Body of pancreas (tissue), 4 donors: ENCODE measurements around the gene OLA1. TPM values are rescaled to one million over a fixed set of nuclear protein-coding genes. Genes with fewer than 3 reads are reported as not detected.
"Not testable (repeated sequence)": the region's sequence is repeated elsewhere in the genome, so short reads cannot be mapped to it uniquely, and the experiment has no call there.

ENCODE experiments used
- ATAC-seq: fragments of 150-250 bp; one replicate; pipeline ENCODE4 v1.9.1; 2016
- DNase-seq, 4 donors: peaks; one replicate each; pipeline ENCODE4 v3.0.0-alpha.2; 2019
- H3K27ac ChIP-seq, 4 donors: fragments of 200-600 bp; sonication (generic); 1 replicate in 3 of 4; 2 replicates in 1 of 4; pipeline versions ENCODE4 v1.5.1 to v1.6.1; 2016 to 2019; ENCODE audit warnings: mild to moderate bottlenecking in 1 of 4, mixed read lengths in 1 of 4, moderate library complexity in 1 of 4
- H3K27me3 ChIP-seq, 2 donors: fragments of 200-600 bp; sonication (generic); one replicate each; pipeline ENCODE4 v1.6.0; 2016; ENCODE audit warnings: mild to moderate bottlenecking in 1 of 2
- H3K36me3 ChIP-seq, 2 donors: fragments of 200-600 bp; sonication (generic); replicated peaks in 1 of 2; 2 replicates each; pipeline ENCODE4 v1.5.1; 2016; ENCODE audit warnings: low read depth in 2 of 2; ENCODE audit not compliant: insufficient read depth in 1 of 2
- H3K4me1 ChIP-seq: fragments of 200-600 bp; sonication (generic); one replicate; pipeline ENCODE4 v1.6.0; 2016
- H3K4me3 ChIP-seq, 2 donors: fragments of 200-600 bp; sonication (generic); 1 replicate in 1 of 2; 2 replicates in 1 of 2; pipeline ENCODE4 v1.5.1; 2016 to 2019
- H3K9me3 ChIP-seq, 3 donors: fragments of 200-600 bp; sonication (generic); 1 replicate in 2 of 3; 2 replicates in 1 of 3; pipeline ENCODE4 v1.5.1; 2016
- CTCF ChIP-seq, 7 experiments: fragments of 450-650 bp in 4 of 7; fragments of 200-600 bp in 3 of 7; sonication (generic) in 3 of 7; IDR thresholded peaks; one replicate each; pipeline ENCODE4 v1.5.1; 2016 to 2019; ENCODE audit warnings: antibody characterized with exemption in 7 of 7
- POLR2A ChIP-seq, 3 donors: fragments of 450-650 bp; IDR thresholded peaks; one replicate each; pipeline ENCODE4 v1.6.1; 2016; ENCODE audit warnings: antibody characterized with exemption in 3 of 3, mild to moderate bottlenecking in 2 of 3
- WGBS, 2 donors: methylation state at CpG; one replicate each; pipeline ENCODE4 v1.1.5; 2017; 5-methylcytosine and 5-hydroxymethylcytosine counted together
- intact Hi-C: fragments of 100-400 bp; cut with DNase I; formaldehyde crosslinking; loops from one replicate; pipeline ENCODE4 v1.15.1; 2023
- total RNA-seq, 2 donors: library from RNA; depleted of rRNA; stranded (reverse); fragments of >200 nt; gene quantifications; one replicate each; pipeline ENCODE4 v1.1.0, GENCODE V29; 2016

The OLA1 gene
- total RNA-seq, 2 donors from 2014 or later: 17.8 to 43.3 TPM

GRCh38 chr2:174281736-174282135 lies 33.4 kb upstream of the OLA1 start:
- Histone ChIP-seq H3K27ac (no peak overlapping the region), H3K4me1 (no peaks in the 10 kb centered on the region), H3K27me3 (no peaks in the 10 kb centered on the region), H3K9me3 (no peaks in the 10 kb centered on the region), H3K36me3 (no peaks in the 10 kb centered on the region), H3K4me3 (no peak overlapping the region)
- WGBS, 2 donors: 50 to 58% methylated on average over 1 of the region's 1 CpG
- ATAC-seq (no peak), DNase-seq (no peak)
- intact Hi-C loops: no loop called here
- TF ChIP-seq POLR2A (IDR thresholded peaks at IDR 0.05) (no peak), CTCF (IDR thresholded peaks at IDR 0.05) (no peak)

- Histone ChIP-seq H3K27me3 (no peaks in the 10 kb centered on the region), H3K36me3 (no peaks in the 10 kb centered on the region), H3K4me1 (no peaks in the 10 kb centered on the region), H3K4me3 (no peak overlapping the region), H3K27ac (no peak overlapping the region), H3K9me3 (no peaks in the 10 kb centered on the region)
- 63 to 71% methylated on average over 3 of the region's 3 CpGs for WGBS, 2 donors
- intact Hi-C loops: no loop called here
- TF ChIP-seq POLR2A (IDR thresholded peaks at IDR 0.05) (no peak), CTCF (IDR thresholded peaks at IDR 0.05) (no peak)
- ATAC-seq (no peak), DNase-seq (no peak)
Observed at GRCh38 chr2:174280596-174280995, 32.3 kb upstream of the OLA1 start.

- intact Hi-C loops, H3K27ac ChIP-seq, H3K9me3 ChIP-seq, H3K4me3 ChIP-seq, H3K27me3 ChIP-seq, H3K4me1 ChIP-seq, DNase-seq, H3K36me3 ChIP-seq, ATAC-seq: not testable (repeated sequence)
- WGBS, 2 donors: 81 to 83% methylated on average over 3 to 5 of the region's 6 CpGs
Observed at GRCh38 chr2:174270263-174270662, 21.9 kb upstream of the OLA1 start.

GRCh38 chr2:174266288-174266687 lies 18.0 kb upstream of the OLA1 start:
- TF ChIP-seq CTCF (IDR thresholded peaks at IDR 0.05) (no peak), POLR2A (IDR thresholded peaks at IDR 0.05) (no peak)
- Histone ChIP-seq H3K4me3 (no peak overlapping the region), H3K4me1 (no peaks in the 10 kb centered on the region), H3K27ac (no peak overlapping the region), H3K36me3 (no peaks in the 10 kb centered on the region), H3K9me3 (no peaks in the 10 kb centered on the region), H3K27me3 (no peaks in the 10 kb centered on the region)
- WGBS, 2 donors: 70 to 79% methylated on average over 5 of the region's 5 CpGs
- intact Hi-C loops: no loop called here
- no peak for DNase-seq
- no peak for ATAC-seq

GRCh38 chr2:174263997-174264396 lies 15.7 kb upstream of the OLA1 start:
- H3K4me3 ChIP-seq: no peak overlapping the region
- H3K9me3 ChIP-seq: no peaks in the 10 kb centered on the region
- no peaks in the 10 kb centered on the region for H3K27me3 ChIP-seq
- 68 to 77% methylated on average over 3 of the region's 3 CpGs for WGBS, 2 donors
- H3K4me1 ChIP-seq: no peaks in the 10 kb centered on the region
- ATAC-seq: no peak
- TF ChIP-seq CTCF (IDR thresholded peaks at IDR 0.05) (no peak), POLR2A (IDR thresholded peaks at IDR 0.05) (no peak)
- no peak for DNase-seq
- intact Hi-C loops: no loop called here
- no peak overlapping the region for H3K27ac ChIP-seq
- no peaks in the 10 kb centered on the region for H3K36me3 ChIP-seq
